Mesenchymal stem cell (in vitro differentiated cells and primary cell): ENCODE measurements around the gene SLC10A3.

ENCODE experiments used
- DNase-seq: peaks from one replicate; pipeline ENCODE4 v3.0.0-alpha.2; 2013
- H2AFZ ChIP-seq: one replicate; pipeline ENCODE4 v1.6.1; 2013; ENCODE audit warnings: low read depth, mild to moderate bottlenecking, control low read depth, inconsistent platforms, low read length, moderate library complexity
- H2AK5ac ChIP-seq: 2 replicates; pipeline ENCODE4 v1.6.1; 2013; ENCODE audit warnings: low read length, moderate library complexity, mild to moderate bottlenecking, inconsistent platforms; ENCODE audit not compliant: severe bottlenecking
- H2BK120ac ChIP-seq: one replicate; pipeline ENCODE4 v1.6.1; 2013; ENCODE audit warnings: low read depth, mild to moderate bottlenecking, inconsistent platforms, low read length, moderate library complexity
- H2BK12ac ChIP-seq, 2 experiments: one replicate each; pipeline ENCODE4 v1.6.1; 2013; ENCODE audit warnings: inconsistent platforms in 2 of 2, low read length in 2 of 2, mild to moderate bottlenecking in 2 of 2, moderate library complexity in 2 of 2, control low read depth in 1 of 2
- H2BK15ac ChIP-seq: one replicate; pipeline ENCODE4 v1.6.1; 2013; ENCODE audit warnings: mild to moderate bottlenecking, low read depth, inconsistent platforms; ENCODE audit not compliant: poor library complexity, severe bottlenecking
- H2BK5ac ChIP-seq: 2 replicates; pipeline ENCODE4 v1.6.1; 2013; ENCODE audit warnings: low read depth, mild to moderate bottlenecking, low read length, control low read depth, inconsistent platforms; ENCODE audit not compliant: poor library complexity, severe bottlenecking
- H3K14ac ChIP-seq, 2 experiments: one replicate each; pipeline ENCODE4 v1.6.1; 2013; ENCODE audit warnings: inconsistent platforms in 2 of 2, low read length in 2 of 2, control low read depth in 1 of 2, mild to moderate bottlenecking in 1 of 2, moderate library complexity in 1 of 2
- H3K18ac ChIP-seq, 2 experiments: one replicate each; pipeline ENCODE4 v1.6.1; 2013; ENCODE audit warnings: inconsistent platforms in 2 of 2, low read length in 2 of 2, control low read depth in 1 of 2, low read depth in 1 of 2, mild to moderate bottlenecking in 1 of 2
- H3K23ac ChIP-seq, 2 experiments: one replicate each; pipeline ENCODE4 v1.6.1; 2013; ENCODE audit warnings: inconsistent platforms in 2 of 2, low read length in 2 of 2, mild to moderate bottlenecking in 2 of 2, moderate library complexity in 2 of 2, control low read depth in 1 of 2
- H3K27ac ChIP-seq: 2 replicates; pipeline ENCODE4 v1.5.1; 2013; ENCODE audit warnings: mild to moderate bottlenecking, moderate library complexity, low read length, control low read depth, inconsistent platforms; ENCODE audit not compliant: poor library complexity, severe bottlenecking
- H3K27me3 ChIP-seq, 2 experiments: 2 replicates each; pipeline versions ENCODE4 v1.6.1 to v1.7.0; 2013; ENCODE audit warnings: low read length in 2 of 2, mild to moderate bottlenecking in 2 of 2, moderate library complexity in 2 of 2, control low read depth in 1 of 2, inconsistent platforms in 1 of 2; ENCODE audit not compliant: control insufficient read depth in 1 of 2, insufficient read depth in 1 of 2
- H3K36me3 ChIP-seq, 2 experiments: 2 replicates each; pipeline versions ENCODE4 v1.6.1 to v1.7.0; 2013; ENCODE audit warnings: low read length in 2 of 2, control low read depth in 1 of 2, inconsistent platforms in 1 of 2, low read depth in 1 of 2, mild to moderate bottlenecking in 1 of 2; ENCODE audit not compliant: insufficient read depth in 2 of 2, control insufficient read depth in 1 of 2
- H3K4ac ChIP-seq, 2 experiments: one replicate each; pipeline ENCODE4 v1.6.1; 2013; ENCODE audit warnings: inconsistent platforms in 2 of 2, low read length in 2 of 2, mild to moderate bottlenecking in 2 of 2, moderate library complexity in 2 of 2, control low read depth in 1 of 2, low read depth in 1 of 2
- H3K4me1 ChIP-seq: 2 replicates; pipeline ENCODE4 v1.6.1; 2013; ENCODE audit warnings: low read depth, low read length, control low read depth; ENCODE audit not compliant: control insufficient read depth, insufficient read depth
- H3K4me2 ChIP-seq: 2 replicates; pipeline ENCODE4 v1.6.1; 2013; ENCODE audit warnings: low read length, mild to moderate bottlenecking, inconsistent platforms; ENCODE audit not compliant: poor library complexity, severe bottlenecking
- H3K4me3 ChIP-seq, 2 experiments: 2 replicates each; pipeline versions ENCODE4 v1.5.1 to v1.7.0; 2013; ENCODE audit warnings: low read length in 2 of 2, mild to moderate bottlenecking in 2 of 2, control low read depth in 1 of 2, low read depth in 1 of 2; ENCODE audit not compliant: insufficient read depth in 1 of 2
- H3K79me1 ChIP-seq: replicated peaks from 2 replicates; pipeline ENCODE4 v1.6.1; 2013; ENCODE audit warnings: mild to moderate bottlenecking, control low read depth, low read length, inconsistent platforms; ENCODE audit not compliant: poor library complexity, severe bottlenecking
- H3K9ac ChIP-seq: 2 replicates; pipeline ENCODE4 v1.7.0; 2013; ENCODE audit warnings: mild to moderate bottlenecking, low read length, moderate library complexity
- H3K9me3 ChIP-seq: 2 replicates; pipeline ENCODE4 v1.7.0; 2013; ENCODE audit warnings: mild to moderate bottlenecking, low read length; ENCODE audit not compliant: control insufficient read depth
- H4K8ac ChIP-seq: one replicate; pipeline ENCODE4 v1.6.1; 2013; ENCODE audit warnings: inconsistent platforms, mild to moderate bottlenecking, low read length, moderate library complexity
- H4K91ac ChIP-seq: one replicate; pipeline ENCODE4 v1.6.1; 2013; ENCODE audit warnings: mild to moderate bottlenecking, low read length, inconsistent platforms
- WGBS: methylation state at CpG from one replicate; pipeline ENCODE4 v1.1.7; 2013; ENCODE audit warnings: mixed read lengths; 5-methylcytosine and 5-hydroxymethylcytosine counted together

SLC10A3 gene

GRCh38 chrX:154449618-154450017, 40.8 kb downstream of the SLC10A3 start:
- Histone ChIP-seq H3K4me3 (no peak overlapping the region), H3K14ac (no peak overlapping the region), H2BK12ac (no peak overlapping the region), H2AFZ (no peak overlapping the region), H2BK120ac (no peak overlapping the region), H3K79me1 (peaks cover 22% of the 10 kb centered on the region), H2BK15ac (no peak overlapping the region), H3K4ac (no peak overlapping the region), H3K27me3 (no peaks in the 10 kb centered on the region), H3K27ac (no peak overlapping the region), H2BK5ac (no peak overlapping the region), H3K18ac (no peak overlapping the region), H3K4me2 (no peak overlapping the region), H3K9me3 (no peaks in the 10 kb centered on the region), H2AK5ac (no peak overlapping the region), H4K8ac (no peak overlapping the region), H3K4me1 (peaks cover 24% of the 10 kb centered on the region), H3K36me3 (peaks cover 73 to 74% of the 10 kb centered on the region in 2 experiments), H3K23ac (no peak overlapping the region), H4K91ac (no peak overlapping the region), H3K9ac (no peak overlapping the region)
- WGBS = 95% methylated on average over 16 of the region's 18 CpGs
- DNase-seq = no peak

- peaks cover 26% of the 10 kb centered on the region for H3K4me1 ChIP-seq
These were observed 41.9 kb downstream of the SLC10A3 start for GRCh38 chrX:154448484-154448883.

GRCh38 chrX:154446430-154446829, 44.0 kb downstream of the SLC10A3 start:
- no peak overlapping the region for H2BK15ac ChIP-seq
- peaks cover 26% of the 10 kb centered on the region for H3K4me1 ChIP-seq
- H3K18ac ChIP-seq = no peak overlapping the region
- H2BK5ac ChIP-seq = no peak overlapping the region
- no peak overlapping the region for H2AK5ac ChIP-seq
- H3K4me2 ChIP-seq = no peak overlapping the region
- WGBS = 95% methylated on average over 11 of the region's 12 CpGs
- H2BK12ac ChIP-seq = no peak overlapping the region
- peaks cover 22% of the 10 kb centered on the region for H3K79me1 ChIP-seq
- H3K27me3 ChIP-seq = no peaks in the 10 kb centered on the region
- DNase-seq = no peak
- H3K4ac ChIP-seq = no peak overlapping the region
- peaks cover 76 to 80% of the 10 kb centered on the region in 2 experiments for H3K36me3 ChIP-seq
- H3K27ac ChIP-seq = no peak overlapping the region
- H2AFZ ChIP-seq = no peak overlapping the region
- no peak overlapping the region for H3K14ac ChIP-seq
- no peak overlapping the region for H4K91ac ChIP-seq
- H3K23ac ChIP-seq = no peak overlapping the region
- no peak overlapping the region for H4K8ac ChIP-seq
- no peak overlapping the region for H3K9ac ChIP-seq
- H3K9me3 ChIP-seq = no peaks in the 10 kb centered on the region
- H2BK120ac ChIP-seq = no peak overlapping the region
- H3K4me3 ChIP-seq = no peak overlapping the region

More at GRCh38 chrX:154448484-154448883, 41.9 kb downstream of the SLC10A3 start:
- H3K14ac ChIP-seq = no peak overlapping the region
- H2BK15ac ChIP-seq = no peak overlapping the region
- H4K91ac ChIP-seq = no peak overlapping the region
- peak overlapping the region in 1 of 2 experiments; percentile 33 for H3K18ac ChIP-seq
- no peak overlapping the region for H4K8ac ChIP-seq
- no peak overlapping the region for H3K9ac ChIP-seq
- H3K79me1 ChIP-seq = peaks cover 22% of the 10 kb centered on the region
- H2BK12ac ChIP-seq = no peak overlapping the region
- H3K4me2 ChIP-seq = no peak overlapping the region
- no peaks in the 10 kb centered on the region for H3K27me3 ChIP-seq
- H3K9me3 ChIP-seq = no peaks in the 10 kb centered on the region
- no peak overlapping the region for H2AK5ac ChIP-seq
- whole genome bisulfite sequencing = 95% methylated on average over 14 of the region's 14 CpGs
- H3K27ac ChIP-seq = no peak overlapping the region
- H2BK120ac ChIP-seq = no peak overlapping the region
- no peak overlapping the region for H2BK5ac ChIP-seq
- H3K23ac ChIP-seq = no peak overlapping the region
- no peak overlapping the region for H2AFZ ChIP-seq
- peaks cover 68 to 74% of the 10 kb centered on the region in 2 experiments for H3K36me3 ChIP-seq
- no peak overlapping the region for H3K4me3 ChIP-seq
- no peak overlapping the region for H3K4ac ChIP-seq
- DNase-seq = no peak

GRCh38 chrX:154445776-154446175, 44.7 kb downstream of the SLC10A3 start:
- peak overlapping the region in 1 of 2 experiments; percentile 79 for H3K4me3 ChIP-seq
- no peak overlapping the region for H3K27ac ChIP-seq
- no peak overlapping the region for H3K4me2 ChIP-seq
- no peak overlapping the region for H2AFZ ChIP-seq
- H3K9me3 ChIP-seq = no peaks in the 10 kb centered on the region
- no peak overlapping the region for H2BK5ac ChIP-seq
- H3K9ac ChIP-seq = no peak overlapping the region
- H2BK15ac ChIP-seq = no peak overlapping the region
- H2BK120ac ChIP-seq = no peak overlapping the region
- no peak for DNase-seq
- H4K8ac ChIP-seq = no peak overlapping the region
- no peak overlapping the region for H3K4ac ChIP-seq
- peaks cover 73 to 80% of the 10 kb centered on the region in 2 experiments for H3K36me3 ChIP-seq
- H4K91ac ChIP-seq = no peak overlapping the region
- peaks cover 18% of the 10 kb centered on the region for H3K79me1 ChIP-seq
- peaks cover 24% of the 10 kb centered on the region for H3K4me1 ChIP-seq
- over 99% methylated on average over 16 of the region's 16 CpGs for WGBS
- H3K18ac ChIP-seq = no peak overlapping the region
- no peak overlapping the region for H2BK12ac ChIP-seq
- H2AK5ac ChIP-seq = no peak overlapping the region
- H3K27me3 ChIP-seq = no peaks in the 10 kb centered on the region
- no peak overlapping the region for H3K23ac ChIP-seq
- H3K14ac ChIP-seq = no peak overlapping the region
